ENCODE results near the gene CENPH. TPM values are rescaled to one million over a fixed set of nuclear protein-coding genes. Genes with fewer than 3 reads are reported as not detected.
A peak's percentile ranks its signal among the peaks of the same experiment; 100 is the strongest.
"Not testable (repeated sequence)": the region's sequence is repeated elsewhere in the genome, so short reads cannot be mapped to it uniquely, and the experiment has no call there.

CENPH gene
- total RNA-seq, 4 donors from 2014 or later = 0.88 to 3.4 (median 1.9) TPM

DNA sequence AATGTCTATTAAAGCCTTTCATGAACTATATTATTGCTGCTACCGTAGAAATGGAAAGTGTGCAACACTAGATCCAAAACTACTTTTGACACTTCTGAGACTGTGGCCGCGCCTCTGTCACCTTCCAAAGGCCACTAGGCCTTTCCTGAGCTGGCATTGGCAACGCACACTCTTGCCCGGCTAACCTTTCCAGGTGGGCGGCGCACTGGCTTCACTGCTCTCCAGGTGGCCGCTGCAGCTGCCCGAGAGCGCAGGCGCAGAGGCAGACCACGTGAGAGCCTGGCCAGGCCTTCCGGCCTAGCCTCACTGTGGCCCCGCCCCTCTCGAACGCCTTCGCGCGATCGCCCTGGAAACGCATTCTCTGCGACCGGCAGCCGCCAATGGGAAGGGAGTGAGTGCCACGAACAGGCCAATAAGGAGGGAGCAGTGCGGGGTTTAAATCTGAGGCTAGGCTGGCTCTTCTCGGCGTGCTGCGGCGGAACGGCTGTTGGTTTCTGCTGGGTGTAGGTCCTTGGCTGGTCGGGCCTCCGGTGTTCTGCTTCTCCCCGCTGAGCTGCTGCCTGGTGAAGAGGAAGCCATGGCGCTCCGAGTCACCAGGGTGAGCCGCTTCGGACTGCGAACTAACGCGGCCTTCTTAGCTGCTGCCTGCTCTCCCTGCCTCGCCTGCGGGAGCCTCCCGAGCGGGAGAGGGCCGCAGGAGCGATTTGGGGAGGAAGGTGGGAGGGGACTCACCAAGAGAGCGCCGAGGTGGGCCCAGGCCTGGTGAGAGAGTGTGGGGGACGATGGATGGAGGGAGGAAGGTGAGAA, 22.5 kb upstream of the CENPH start, which contains the start of gene CCNB1:
TSS of gene CCNB1 (plus strand) at position 465 of the 807 bp plus-strand sequence. CDS start at position 578, 113 bp downstream.
- H3K27ac ChIP-seq = peak within 1 kb of the TSS in 2 of 3 donors; percentile 44 to 47
- H3K4me1 ChIP-seq = peaks cover 0 to 10% of the 10 kb centered on the region in 2 donors
- no peaks in the 10 kb centered on the region for H3K9me3 ChIP-seq
- DNase-seq = peak; percentile 98 to 99
- H3K4me3 ChIP-seq (replicated peaks in 1 of 3) = peak within 1 kb of the TSS; percentile 42 to 70 (median 66)
- H3K27me3 ChIP-seq = no peaks in the 10 kb centered on the region
- TF ChIP-seq, protein P1, sequence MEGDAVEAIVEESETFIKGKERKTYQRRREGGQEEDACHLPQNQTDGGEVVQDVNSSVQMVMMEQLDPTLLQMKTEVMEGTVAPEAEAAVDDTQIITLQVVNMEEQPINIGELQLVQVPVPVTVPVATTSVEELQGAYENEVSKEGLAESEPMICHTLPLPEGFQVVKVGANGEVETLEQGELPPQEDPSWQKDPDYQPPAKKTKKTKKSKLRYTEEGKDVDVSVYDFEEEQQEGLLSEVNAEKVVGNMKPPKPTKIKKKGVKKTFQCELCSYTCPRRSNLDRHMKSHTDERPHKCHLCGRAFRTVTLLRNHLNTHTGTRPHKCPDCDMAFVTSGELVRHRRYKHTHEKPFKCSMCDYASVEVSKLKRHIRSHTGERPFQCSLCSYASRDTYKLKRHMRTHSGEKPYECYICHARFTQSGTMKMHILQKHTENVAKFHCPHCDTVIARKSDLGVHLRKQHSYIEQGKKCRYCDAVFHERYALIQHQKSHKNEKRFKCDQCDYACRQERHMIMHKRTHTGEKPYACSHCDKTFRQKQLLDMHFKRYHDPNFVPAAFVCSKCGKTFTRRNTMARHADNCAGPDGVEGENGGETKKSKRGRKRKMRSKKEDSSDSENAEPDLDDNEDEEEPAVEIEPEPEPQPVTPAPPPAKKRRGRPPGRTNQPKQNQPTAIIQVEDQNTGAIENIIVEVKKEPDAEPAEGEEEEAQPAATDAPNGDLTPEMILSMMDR (IDR thresholded peaks at IDR 0.05) = peak in 1 of 6 experiments; percentile 29
- peak in 1 of 2 donors; percentile 65 for TF ChIP-seq POLR2A (IDR thresholded peaks at IDR 0.05)
- intact Hi-C loops (cut with DNase I) = loop anchor here (5.0 kb wide), 1 partner anchor 50 kb away; a partner anchor contains a TSS
- peaks cover 0 to 7% of the 10 kb centered on the region in 2 donors for H3K36me3 ChIP-seq
- WGBS, 2 donors = 3 to 8% methylated on average over 24 to 28 of the region's 50 CpGs

- no peak for TF ChIP-seq POLR2A (IDR thresholded peaks at IDR 0.05)
- TF ChIP-seq, protein P1 (IDR thresholded peaks at IDR 0.05) = no peak
- no peak for DNase-seq
- 1 to 2% methylated on average over 11 of the region's 11 CpGs for WGBS, 2 donors
- intact Hi-C loops (cut with DNase I) = loop anchor here (5.0 kb wide), 1 partner anchor 50 kb away; a partner anchor contains a TSS
- no peaks in the 10 kb centered on the region for H3K27me3 ChIP-seq
- H3K4me3 ChIP-seq (replicated peaks in 1 of 3) = peak overlapping the region; percentile 42 to 70 (median 66)
- peak overlapping the region in 1 of 3 donors; percentile 44 for H3K27ac ChIP-seq
- no peaks in the 10 kb centered on the region for H3K9me3 ChIP-seq
- peaks cover 0 to 10% of the 10 kb centered on the region in 2 donors for H3K4me1 ChIP-seq
- H3K36me3 ChIP-seq = peaks cover 0 to 7% of the 10 kb centered on the region in 2 donors
Measured at GRCh38 chr5:69167493-69167855, 21.9 kb upstream of the CENPH start.

- no peak for DNase-seq
- H3K4me1 ChIP-seq = peaks cover 0 to 10% of the 10 kb centered on the region in 2 donors
- peak overlapping the region in 1 of 3 donors; percentile 70 for H3K4me3 ChIP-seq (replicated peaks in 1 of 3)
- H3K27me3 ChIP-seq = no peaks in the 10 kb centered on the region
- WGBS, 2 donors = 37% methylated on average over 8 of the region's 8 CpGs
- TF ChIP-seq, protein P1 (IDR thresholded peaks at IDR 0.05) = no peak
- no peak for TF ChIP-seq POLR2A (IDR thresholded peaks at IDR 0.05)
- peaks cover 0 to 8% of the 10 kb centered on the region in 2 donors for H3K36me3 ChIP-seq
- intact Hi-C loops (cut with DNase I) = loop anchor here (5.0 kb wide), 1 partner anchor 49 kb away; a partner anchor contains a TSS
- no peak overlapping the region for H3K27ac ChIP-seq
- H3K9me3 ChIP-seq = no peaks in the 10 kb centered on the region
Measured at GRCh38 chr5:69167929-69168328, 21.5 kb upstream of the CENPH start.

GRCh38 chr5:69170495-69170894, 18.9 kb upstream of the CENPH start:
- Histone ChIP-seq H3K27me3 (no peaks in the 10 kb centered on the region), H3K9me3 (no peaks in the 10 kb centered on the region), H3K4me3 (replicated peaks in 1 of 3) (no peak overlapping the region), H3K36me3 (peaks cover 0 to 20% of the 10 kb centered on the region in 2 donors), H3K4me1 (peaks cover 0 to 10% of the 10 kb centered on the region in 2 donors), H3K27ac (no peak overlapping the region)
- 100% methylated on average over 1 of the region's 1 CpG for WGBS, 2 donors
- no peak for DNase-seq
- TF ChIP-seq POLR2A (IDR thresholded peaks at IDR 0.05) = no peak
- TF ChIP-seq, protein P1 (IDR thresholded peaks at IDR 0.05) = no peak
- intact Hi-C loops (cut with DNase I) = no loop called here

DNA sequence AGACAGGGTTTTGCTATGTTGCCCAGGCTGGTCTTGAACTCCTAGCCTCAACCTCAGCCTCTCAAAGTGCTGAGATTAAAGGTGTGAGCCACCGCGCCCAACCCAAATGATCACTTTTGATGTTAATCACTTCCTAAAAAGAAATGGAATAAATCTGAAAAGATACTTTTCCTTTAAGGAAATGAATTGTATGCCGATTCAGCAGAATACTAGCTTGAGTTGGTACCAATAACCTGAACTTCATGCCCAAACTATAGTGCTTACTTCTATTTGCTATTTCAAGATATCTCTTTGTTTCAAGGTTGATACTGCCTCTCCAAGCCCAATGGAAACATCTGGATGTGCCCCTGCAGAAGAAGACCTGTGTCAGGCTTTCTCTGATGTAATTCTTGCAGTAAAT, 18.4 kb upstream of the CENPH start:
- Histone ChIP-seq H3K36me3 (peaks cover 0 to 20% of the 10 kb centered on the region in 2 donors), H3K27me3 (no peaks in the 10 kb centered on the region), H3K9me3 (no peaks in the 10 kb centered on the region), H3K27ac (no peak overlapping the region), H3K4me1 (peaks cover 0 to 10% of the 10 kb centered on the region in 2 donors), H3K4me3 (replicated peaks in 1 of 3) (no peak overlapping the region)
- TF ChIP-seq, protein P1 (IDR thresholded peaks at IDR 0.05) = no peak
- TF ChIP-seq POLR2A (IDR thresholded peaks at IDR 0.05) = no peak
- intact Hi-C loops (cut with DNase I) = no loop called here
- DNase-seq = no peak
- 97 to 99% methylated on average over 3 of the region's 3 CpGs for WGBS, 2 donors

DNA sequence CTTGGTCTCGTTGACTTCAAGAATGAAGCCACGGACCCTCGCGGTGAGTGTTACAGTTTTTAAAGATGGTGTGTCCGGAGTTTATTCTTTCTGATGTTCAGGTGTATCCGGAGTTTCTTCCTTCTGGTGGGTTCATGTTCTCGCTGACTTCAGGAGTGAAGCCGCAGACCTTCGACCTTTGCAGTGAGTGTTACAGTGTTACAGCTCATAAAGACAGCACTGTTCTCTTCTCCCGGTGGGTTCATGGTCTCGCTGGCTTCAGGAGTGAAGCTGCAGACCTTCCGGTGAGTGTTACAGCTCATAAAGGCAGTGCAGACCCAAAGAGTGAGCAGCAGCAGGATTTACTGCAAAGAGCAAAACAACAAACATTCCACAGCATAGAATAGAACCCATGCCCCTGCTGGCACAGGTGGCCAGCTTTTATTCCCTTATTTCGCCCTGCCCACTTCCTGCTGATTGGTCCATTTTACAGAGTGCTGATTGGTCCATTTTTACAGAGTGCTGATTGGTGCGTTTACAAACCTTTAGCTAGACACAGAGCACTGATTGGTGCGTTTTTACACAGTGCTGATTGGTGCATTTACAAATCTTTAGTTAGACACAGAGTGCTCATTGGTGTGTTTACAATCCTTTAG, 7.6 kb upstream of the CENPH start:
- DNase-seq; H3K27me3 ChIP-seq; H3K9me3 ChIP-seq; H3K4me3 ChIP-seq (replicated peaks in 1 of 3); H3K36me3 ChIP-seq; H3K4me1 ChIP-seq; H3K27ac ChIP-seq; intact Hi-C loops (cut with DNase I): not testable (repeated sequence)
- WGBS, 2 donors = 91 to 93% methylated on average over 15 of the region's 15 CpGs

Data from thyroid gland (tissue), 4 donors.